Sigmoid colon (tissue), 4 donors: ENCODE measurements around the gene HARBI1.

Experiments used
- POLR2A ChIP-seq, 2 donors: fragments of 450-650 bp; IDR thresholded peaks; one replicate each; pipeline ENCODE4 v1.6.1; 2016; ENCODE audit warnings: antibody characterized with exemption in 2 of 2, mild to moderate bottlenecking in 2 of 2, moderate library complexity in 2 of 2
- POLR2AphosphoS5 ChIP-seq, 4 donors: sonication (generic); formaldehyde crosslinking; IDR thresholded peaks; one replicate each; pipeline ENCODE4 v1.6.1; 2017; ENCODE audit warnings: antibody characterized with exemption in 4 of 4

- TF ChIP-seq POLR2A (IDR thresholded peaks at IDR 0.05): no peak
- TF ChIP-seq POLR2AphosphoS5 (IDR thresholded peaks at IDR 0.05): no peak
Measured at GRCh38 chr11:46588915-46589314, 28.1 kb downstream of the HARBI1 start.
